Uterus (tissue), 4 donors: ENCODE measurements around the gene RESP18. TPM values are rescaled to one million over a fixed set of nuclear protein-coding genes. Genes with fewer than 3 reads are reported as not detected.

Experiments used
- DNase-seq, 2 donors: peaks; one replicate each; pipeline ENCODE4 v3.0.0-alpha.2; 2019 to 2020
- H3K27ac ChIP-seq, 2 donors: fragments of 200-600 bp; sonication (generic); 1 replicate in 1 of 2; 2 replicates in 1 of 2; pipeline ENCODE4 v1.5.1; 2016 to 2018
- H3K27me3 ChIP-seq, 2 donors: fragments of 200-600 bp; sonication (generic); one replicate each; pipeline ENCODE4 v1.5.1; 2018 to 2019; ENCODE audit warnings: control low read depth in 1 of 2
- H3K36me3 ChIP-seq, 2 donors: fragments of 200-600 bp; sonication (generic); one replicate each; pipeline ENCODE4 v1.5.1; 2019; ENCODE audit warnings: control low read depth in 1 of 2
- H3K4me1 ChIP-seq, 2 donors: fragments of 200-600 bp; sonication (generic); one replicate each; pipeline ENCODE4 v1.5.1; 2018 to 2019; ENCODE audit warnings: control low read depth in 1 of 2
- H3K4me3 ChIP-seq, 2 donors: fragments of 200-600 bp; sonication (generic); 1 replicate in 1 of 2; 2 replicates in 1 of 2; pipeline ENCODE4 v1.5.1; 2018 to 2019; ENCODE audit warnings: mild to moderate bottlenecking in 1 of 2
- H3K9me3 ChIP-seq, 2 donors: fragments of 200-600 bp; sonication (generic); one replicate each; pipeline ENCODE4 v1.5.1; 2019; ENCODE audit warnings: control low read depth in 1 of 2
- POLR2A ChIP-seq, 2 donors: fragments of 450-650 bp; IDR thresholded peaks; one replicate each; pipeline ENCODE4 v1.6.1; 2016; ENCODE audit warnings: antibody characterized with exemption in 2 of 2, mild to moderate bottlenecking in 1 of 2, moderate library complexity in 1 of 2
- intact Hi-C: fragments of 100-400 bp; cut with DNase I; formaldehyde crosslinking; loops from one replicate; pipeline ENCODE4 v1.15.1; 2023; ENCODE audit warnings: low total_unique reads
- total RNA-seq, 4 donors: library from RNA; depleted of rRNA in 3 of 4; stranded (reverse); fragments of >200 nt in 3 of 4; gene quantifications; one replicate each; pipeline versions ENCODE4 v1.1.0 to v1.2.4, GENCODE V29; 2014 to 2023
- TF ChIP-seq, protein P1 (sequence below), 4 experiments: fragments of 200-600 bp in 2 of 4; fragments of 450-650 bp in 2 of 4; sonication (generic) in 2 of 4; IDR thresholded peaks; one replicate each; pipeline ENCODE4 v1.5.1; 2016 to 2019; ENCODE audit warnings: antibody characterized with exemption in 4 of 4, mild to moderate bottlenecking in 2 of 4, moderate library complexity in 1 of 4
- donor health status: DM: yes; HTN: yes; CAD: no.

The RESP18 gene
- total RNA-seq, 4 donors from 2014 or later, result not detected

- no peak overlapping the region for H3K4me3 ChIP-seq
- no peaks in the 10 kb centered on the region for H3K27me3 ChIP-seq
- no peaks in the 10 kb centered on the region for H3K4me1 ChIP-seq
- intact Hi-C loops, result loop anchor here (5.0 kb wide), 1 partner anchor 135 kb away; the partner anchor contains the start of gene NHEJ1
- DNase-seq, result no peak
- no peak for TF ChIP-seq POLR2A (IDR thresholded peaks at IDR 0.05)
- TF ChIP-seq, protein P1, sequence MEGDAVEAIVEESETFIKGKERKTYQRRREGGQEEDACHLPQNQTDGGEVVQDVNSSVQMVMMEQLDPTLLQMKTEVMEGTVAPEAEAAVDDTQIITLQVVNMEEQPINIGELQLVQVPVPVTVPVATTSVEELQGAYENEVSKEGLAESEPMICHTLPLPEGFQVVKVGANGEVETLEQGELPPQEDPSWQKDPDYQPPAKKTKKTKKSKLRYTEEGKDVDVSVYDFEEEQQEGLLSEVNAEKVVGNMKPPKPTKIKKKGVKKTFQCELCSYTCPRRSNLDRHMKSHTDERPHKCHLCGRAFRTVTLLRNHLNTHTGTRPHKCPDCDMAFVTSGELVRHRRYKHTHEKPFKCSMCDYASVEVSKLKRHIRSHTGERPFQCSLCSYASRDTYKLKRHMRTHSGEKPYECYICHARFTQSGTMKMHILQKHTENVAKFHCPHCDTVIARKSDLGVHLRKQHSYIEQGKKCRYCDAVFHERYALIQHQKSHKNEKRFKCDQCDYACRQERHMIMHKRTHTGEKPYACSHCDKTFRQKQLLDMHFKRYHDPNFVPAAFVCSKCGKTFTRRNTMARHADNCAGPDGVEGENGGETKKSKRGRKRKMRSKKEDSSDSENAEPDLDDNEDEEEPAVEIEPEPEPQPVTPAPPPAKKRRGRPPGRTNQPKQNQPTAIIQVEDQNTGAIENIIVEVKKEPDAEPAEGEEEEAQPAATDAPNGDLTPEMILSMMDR (IDR thresholded peaks at IDR 0.05), result no peak
- no peaks in the 10 kb centered on the region for H3K9me3 ChIP-seq
- H3K36me3 ChIP-seq, result no peaks in the 10 kb centered on the region
- H3K27ac ChIP-seq, result no peak overlapping the region
Measured at GRCh38 chr2:219296631-219297391, 35.7 kb downstream of the RESP18 start.

DNA sequence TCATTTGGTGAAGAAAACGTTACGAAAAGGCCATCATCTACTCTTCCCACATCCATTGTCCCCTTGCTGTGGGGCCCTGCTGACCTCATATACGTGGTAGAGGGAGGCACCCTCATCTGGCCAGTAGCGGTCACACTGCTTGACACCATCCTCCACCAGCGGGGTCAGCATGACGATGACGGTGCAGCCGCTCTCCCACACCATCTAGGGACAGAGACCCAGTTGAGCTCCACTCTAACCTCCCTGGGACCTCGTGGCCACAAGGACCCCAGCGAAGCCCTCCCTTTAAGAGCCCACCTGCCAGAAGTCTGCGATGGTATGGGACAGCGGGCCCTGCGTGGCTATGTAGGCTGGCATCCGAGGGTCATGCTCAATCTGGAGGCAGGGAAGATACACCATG is 36.4 kb downstream of the RESP18 start:
- H3K9me3 ChIP-seq, result no peaks in the 10 kb centered on the region
- H3K4me1 ChIP-seq, result no peaks in the 10 kb centered on the region
- no peak for DNase-seq
- no peak overlapping the region for H3K27ac ChIP-seq
- no peaks in the 10 kb centered on the region for H3K36me3 ChIP-seq
- no peak overlapping the region for H3K4me3 ChIP-seq
- intact Hi-C loops, result loop anchor here (5.0 kb wide), 1 partner anchor 134 kb away; the partner anchor contains the start of gene NHEJ1
- no peaks in the 10 kb centered on the region for H3K27me3 ChIP-seq
- TF ChIP-seq, protein P1 (IDR thresholded peaks at IDR 0.05), result no peak
- TF ChIP-seq POLR2A (IDR thresholded peaks at IDR 0.05), result no peak

DNA sequence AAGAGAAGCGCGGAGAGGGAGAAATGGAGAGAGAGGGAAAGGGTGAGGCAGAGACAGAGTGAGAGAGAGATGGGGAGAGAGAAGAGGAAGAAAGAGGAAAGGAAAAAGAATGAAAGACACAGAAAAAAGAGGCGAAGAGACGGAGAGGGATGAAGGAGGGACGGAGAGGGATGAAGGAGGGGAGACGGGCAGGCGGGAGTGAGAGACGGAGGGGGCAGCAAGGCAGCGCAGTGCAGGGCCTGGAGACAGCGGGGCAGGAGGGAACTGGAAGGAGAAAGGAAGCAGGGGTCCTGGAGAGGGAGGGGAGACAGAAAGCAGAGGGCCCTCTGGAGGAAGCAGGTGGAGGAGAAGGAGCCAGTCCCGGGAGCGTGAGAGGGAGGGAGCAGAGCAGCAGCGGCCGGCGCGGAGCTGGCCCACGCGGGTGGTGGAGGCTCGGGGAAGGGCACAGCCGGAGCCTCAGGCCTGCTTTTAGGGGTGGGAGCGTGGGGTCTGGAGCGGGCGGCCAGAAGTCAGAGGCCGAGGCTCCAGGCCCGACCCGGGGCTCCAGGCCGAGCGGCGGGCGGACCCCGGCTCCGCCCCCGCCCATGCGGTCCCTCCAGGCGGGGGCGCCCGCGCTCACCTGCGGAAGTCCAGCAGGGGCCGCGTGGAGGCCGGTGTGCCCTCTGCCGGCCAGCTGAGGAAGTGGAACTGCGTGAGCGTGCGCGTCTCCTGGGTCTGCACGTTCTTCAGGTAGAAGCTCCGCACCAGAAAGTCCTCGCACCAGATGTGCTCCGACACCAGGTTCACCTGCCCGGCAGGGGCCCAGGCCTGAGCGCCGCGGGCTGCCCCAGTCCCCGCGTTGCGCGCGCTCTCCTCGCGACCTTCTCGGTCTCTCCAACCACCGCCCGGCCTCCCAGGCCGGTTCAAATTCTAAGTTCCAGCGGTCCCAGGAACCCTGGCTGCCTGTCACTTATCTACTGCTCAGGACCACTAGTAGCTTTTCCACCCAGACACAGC is 37.9 kb downstream of the RESP18 start:
- H3K4me3 ChIP-seq, result peak overlapping the region; percentile 39 to 48
- intact Hi-C loops, result loop anchor here (5.0 kb wide), 1 partner anchor 132 kb away; the partner anchor contains the start of gene NHEJ1
- TF ChIP-seq, protein P1 (IDR thresholded peaks at IDR 0.05), result peak; percentile 95 to 100 (median 100)
- peak; percentile 31 to 75 for TF ChIP-seq POLR2A (IDR thresholded peaks at IDR 0.05)
- H3K9me3 ChIP-seq, result no peaks in the 10 kb centered on the region
- H3K4me1 ChIP-seq, result peaks cover 4% of the 10 kb centered on the region in 2 donors
- peak overlapping the region; percentile 94 to 97 for H3K27ac ChIP-seq
- DNase-seq, result peak; percentile 82 to 88
- H3K27me3 ChIP-seq, result no peaks in the 10 kb centered on the region
- H3K36me3 ChIP-seq, result no peaks in the 10 kb centered on the region

DNA sequence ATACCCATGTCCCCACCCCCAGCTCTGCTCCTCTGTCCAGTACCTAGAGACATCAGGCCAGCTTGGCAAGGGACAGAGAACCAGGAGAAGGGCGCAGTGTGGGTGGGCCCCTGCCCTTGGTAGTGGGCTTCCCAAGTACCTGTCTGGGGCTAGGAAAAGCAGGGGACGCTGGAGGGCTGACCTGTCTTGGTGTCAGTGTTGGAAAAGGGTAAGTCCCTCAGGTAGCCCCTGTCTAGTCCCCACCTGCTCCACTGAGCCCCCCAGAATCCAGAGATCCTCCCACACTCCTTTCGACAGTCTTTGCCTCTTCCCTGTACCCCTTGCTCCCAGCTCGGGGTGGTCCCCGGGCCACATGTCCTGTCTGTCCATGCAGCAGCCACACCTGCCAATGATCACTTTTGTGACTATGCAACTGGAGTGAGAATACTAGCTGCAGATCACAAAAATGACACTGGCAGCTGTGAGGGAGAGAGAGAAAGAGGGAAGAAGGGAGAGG is 38.8 kb downstream of the RESP18 start:
- no peak for TF ChIP-seq POLR2A (IDR thresholded peaks at IDR 0.05)
- TF ChIP-seq, protein P1 (IDR thresholded peaks at IDR 0.05), result no peak
- intact Hi-C loops, result no loop called here
- H3K27me3 ChIP-seq, result no peaks in the 10 kb centered on the region
- H3K4me3 ChIP-seq, result no peak overlapping the region
- peaks cover 4 to 8% of the 10 kb centered on the region in 2 donors for H3K4me1 ChIP-seq
- no peaks in the 10 kb centered on the region for H3K9me3 ChIP-seq
- peak overlapping the region; percentile 94 to 97 for H3K27ac ChIP-seq
- no peak for DNase-seq
- H3K36me3 ChIP-seq, result no peaks in the 10 kb centered on the region
